Gastrocnemius medialis (tissue), 4 donors: ENCODE results near the gene YAE1. TPM values are rescaled to one million over a fixed set of nuclear protein-coding genes. Genes with fewer than 3 reads are reported as not detected.

Experiments
- ATAC-seq, 2 donors: fragments of 150-250 bp; one replicate each; pipeline ENCODE4 v1.9.1; 2016
- DNase-seq, 2 donors: peaks; one replicate each; pipeline ENCODE4 v3.0.0-alpha.2; 2019
- H3K27ac ChIP-seq, 4 donors: fragments of 200-600 bp; sonication (generic); 1 replicate in 1 of 4; 2 replicates in 3 of 4; pipeline ENCODE4 v1.5.1; 2016 to 2018; ENCODE audit warnings: mild to moderate bottlenecking in 2 of 4, moderate library complexity in 1 of 4
- H3K27me3 ChIP-seq, 3 donors: fragments of 200-600 bp; sonication (generic) in 2 of 3; 1 replicate in 1 of 3; 2 replicates in 2 of 3; pipeline versions ENCODE4 v1.5.1 to v1.6.0; 2016 to 2019; ENCODE audit warnings: mild to moderate bottlenecking in 1 of 3, moderate library complexity in 1 of 3
- H3K36me3 ChIP-seq, 2 donors: fragments of 200-600 bp; sonication (generic) in 1 of 2; one replicate each; pipeline ENCODE4 v1.5.1; 2017 to 2018
- H3K4me1 ChIP-seq, 2 donors: fragments of 200-600 bp; sonication (generic) in 1 of 2; one replicate each; pipeline ENCODE4 v1.5.1; 2016 to 2017; ENCODE audit warnings: mild to moderate bottlenecking in 2 of 2
- H3K4me3 ChIP-seq, 4 donors: fragments of 200-600 bp; sonication (generic) in 3 of 4; 1 replicate in 1 of 4; 2 replicates in 3 of 4; pipeline ENCODE4 v1.5.1; 2016 to 2019; ENCODE audit warnings: mild to moderate bottlenecking in 2 of 4
- H3K9me3 ChIP-seq, 3 donors: fragments of 200-600 bp; sonication (generic) in 2 of 3; 1 replicate in 1 of 3; 2 replicates in 2 of 3; pipeline ENCODE4 v1.5.1; 2016 to 2019
- POLR2A ChIP-seq, 2 donors: fragments of 450-650 bp; IDR thresholded peaks; one replicate each; pipeline ENCODE4 v1.6.1; 2017; ENCODE audit warnings: antibody characterized with exemption in 2 of 2, mild to moderate bottlenecking in 2 of 2, moderate library complexity in 2 of 2
- in situ Hi-C, 4 donors: fragments of 200-750 bp; cut with MboI; loops; one replicate each; pipeline versions ENCODE4 v1.15.0 to v1.8.0; 2017; ENCODE audit warnings: low sequenced_read_pairs in 4 of 4
- intact Hi-C: fragments of 100-400 bp; cut with DNase I; formaldehyde crosslinking; loops from one replicate; pipeline ENCODE4 v1.15.1; 2023; ENCODE audit warnings: low total_unique reads
- total RNA-seq, 4 donors: library from RNA; depleted of rRNA; stranded (reverse); fragments of >200 nt; gene quantifications; one replicate each; pipeline versions ENCODE4 v1.1.0 to v1.2.3, GENCODE V29; 2016
- TF ChIP-seq, protein P1 (sequence below), 5 experiments: fragments of 450-650 bp in 3 of 5; fragments of 200-600 bp in 2 of 5; sonication (generic) in 2 of 5; IDR thresholded peaks in 4 of 5; conservative IDR thresholded peaks in 1 of 5; 1 replicate in 4 of 5; 2 replicates in 1 of 5; pipeline ENCODE4 v1.5.1; 2016 to 2019; ENCODE audit warnings: antibody characterized with exemption in 5 of 5, mild to moderate bottlenecking in 3 of 5, moderate library complexity in 3 of 5

YAE1 gene
- total RNA-seq, 4 donors from 2014 or later = 4.6 to 20.2 (median 10.2) TPM

DNA sequence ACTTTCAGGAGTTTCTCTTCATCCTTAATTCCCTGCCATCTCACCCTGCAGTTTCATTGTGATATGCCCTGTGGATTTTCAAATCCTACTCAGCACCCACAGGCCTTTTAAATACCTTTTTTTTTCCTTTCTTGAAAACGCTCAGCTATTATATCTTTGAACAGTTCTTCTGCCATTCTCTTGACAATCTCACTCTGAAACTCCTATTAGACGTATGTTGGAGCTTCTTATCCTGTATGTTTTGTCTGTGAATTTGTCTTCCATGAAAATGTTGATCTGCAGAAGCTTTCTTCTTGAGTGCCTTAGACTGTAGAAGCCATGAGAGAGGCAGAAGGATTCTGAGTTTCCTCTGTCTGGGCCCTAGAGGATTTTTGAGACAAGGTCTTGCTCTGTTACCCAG lies 18.9 kb upstream of the YAE1 start:
- DNase-seq (no peak), ATAC-seq (no peak)
- H3K27me3 ChIP-seq = no peaks in the 10 kb centered on the region
- H3K27ac ChIP-seq = no peak overlapping the region
- intact Hi-C loops = no loop called here
- H3K4me1 ChIP-seq = no peaks in the 10 kb centered on the region
- no peak for TF ChIP-seq POLR2A (IDR thresholded peaks at IDR 0.05)
- TF ChIP-seq, protein P1, sequence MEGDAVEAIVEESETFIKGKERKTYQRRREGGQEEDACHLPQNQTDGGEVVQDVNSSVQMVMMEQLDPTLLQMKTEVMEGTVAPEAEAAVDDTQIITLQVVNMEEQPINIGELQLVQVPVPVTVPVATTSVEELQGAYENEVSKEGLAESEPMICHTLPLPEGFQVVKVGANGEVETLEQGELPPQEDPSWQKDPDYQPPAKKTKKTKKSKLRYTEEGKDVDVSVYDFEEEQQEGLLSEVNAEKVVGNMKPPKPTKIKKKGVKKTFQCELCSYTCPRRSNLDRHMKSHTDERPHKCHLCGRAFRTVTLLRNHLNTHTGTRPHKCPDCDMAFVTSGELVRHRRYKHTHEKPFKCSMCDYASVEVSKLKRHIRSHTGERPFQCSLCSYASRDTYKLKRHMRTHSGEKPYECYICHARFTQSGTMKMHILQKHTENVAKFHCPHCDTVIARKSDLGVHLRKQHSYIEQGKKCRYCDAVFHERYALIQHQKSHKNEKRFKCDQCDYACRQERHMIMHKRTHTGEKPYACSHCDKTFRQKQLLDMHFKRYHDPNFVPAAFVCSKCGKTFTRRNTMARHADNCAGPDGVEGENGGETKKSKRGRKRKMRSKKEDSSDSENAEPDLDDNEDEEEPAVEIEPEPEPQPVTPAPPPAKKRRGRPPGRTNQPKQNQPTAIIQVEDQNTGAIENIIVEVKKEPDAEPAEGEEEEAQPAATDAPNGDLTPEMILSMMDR (IDR thresholded peaks at IDR 0.05 in 4 of 5, conservative IDR thresholded peaks at IDR 0.05 in 1 of 5) = no peak
- in situ Hi-C loops = no loop called here
- H3K9me3 ChIP-seq = peaks cover 0 to 8% (median 5%) of the 10 kb centered on the region in 3 donors
- H3K36me3 ChIP-seq = no peaks in the 10 kb centered on the region
- no peak overlapping the region for H3K4me3 ChIP-seq

DNA sequence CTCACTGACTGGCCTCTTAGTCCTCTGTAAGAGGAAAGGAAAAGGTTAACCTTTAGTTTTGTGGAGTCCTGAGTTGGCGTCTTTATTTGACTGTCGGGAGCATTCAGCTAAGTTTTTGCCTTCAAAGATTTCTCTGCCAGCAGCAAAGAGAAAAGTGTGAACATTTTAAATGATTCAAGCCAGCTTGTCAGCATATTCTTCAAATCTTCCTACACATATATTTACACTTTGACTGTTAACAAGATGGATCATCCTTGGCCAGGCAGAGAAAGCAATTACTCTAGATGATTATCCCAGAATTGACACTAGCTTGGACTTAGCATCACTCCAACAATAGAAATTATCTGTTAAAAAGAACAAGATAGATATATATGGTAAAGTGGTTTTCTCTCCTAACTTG lies 15.8 kb upstream of the YAE1 start:
- in situ Hi-C loops = no loop called here
- no peak overlapping the region for H3K27ac ChIP-seq

DNA sequence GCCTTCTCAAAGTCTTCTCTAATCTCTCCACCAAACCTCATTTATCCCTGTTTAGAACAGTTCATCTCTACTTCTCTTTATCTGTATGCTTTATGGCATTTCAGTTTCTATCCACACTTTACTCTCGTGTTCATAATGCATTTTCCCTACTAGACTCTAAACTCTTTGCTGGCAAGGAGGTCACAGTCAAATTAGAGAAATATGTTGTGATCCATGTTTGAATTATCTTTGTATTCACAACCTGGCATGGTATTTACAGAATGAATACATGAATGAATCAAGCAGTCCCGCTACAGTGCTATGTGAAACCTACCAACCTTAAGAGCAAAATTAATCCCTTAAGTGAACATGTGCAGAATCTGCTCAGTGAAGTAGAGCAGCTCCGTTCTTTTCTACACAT lies 12.8 kb upstream of the YAE1 start:
- no peaks in the 10 kb centered on the region for H3K9me3 ChIP-seq
- in situ Hi-C loops = no loop called here
- intact Hi-C loops = no loop called here
- DNase-seq (no peak), ATAC-seq (no peak)
- no peaks in the 10 kb centered on the region for H3K36me3 ChIP-seq
- TF ChIP-seq POLR2A (IDR thresholded peaks at IDR 0.05) = no peak
- TF ChIP-seq, protein P1 (IDR thresholded peaks at IDR 0.05 in 4 of 5, conservative IDR thresholded peaks at IDR 0.05 in 1 of 5) = no peak
- no peaks in the 10 kb centered on the region for H3K4me1 ChIP-seq
- H3K27me3 ChIP-seq = no peaks in the 10 kb centered on the region
- no peak overlapping the region for H3K27ac ChIP-seq
- H3K4me3 ChIP-seq = no peak overlapping the region

More for the DNA sequence above, 15.8 kb upstream of the YAE1 start:
- no peak for DNase-seq
- Histone ChIP-seq H3K36me3 (no peaks in the 10 kb centered on the region), H3K9me3 (peaks cover 0 to 8% (median 5%) of the 10 kb centered on the region in 3 donors), H3K27me3 (no peaks in the 10 kb centered on the region), H3K4me3 (no peak overlapping the region), H3K4me1 (no peaks in the 10 kb centered on the region)
- no peak for TF ChIP-seq POLR2A (IDR thresholded peaks at IDR 0.05)
- TF ChIP-seq, protein P1 (IDR thresholded peaks at IDR 0.05 in 4 of 5, conservative IDR thresholded peaks at IDR 0.05 in 1 of 5) = no peak
- intact Hi-C loops = no loop called here
- no peak for ATAC-seq

DNA sequence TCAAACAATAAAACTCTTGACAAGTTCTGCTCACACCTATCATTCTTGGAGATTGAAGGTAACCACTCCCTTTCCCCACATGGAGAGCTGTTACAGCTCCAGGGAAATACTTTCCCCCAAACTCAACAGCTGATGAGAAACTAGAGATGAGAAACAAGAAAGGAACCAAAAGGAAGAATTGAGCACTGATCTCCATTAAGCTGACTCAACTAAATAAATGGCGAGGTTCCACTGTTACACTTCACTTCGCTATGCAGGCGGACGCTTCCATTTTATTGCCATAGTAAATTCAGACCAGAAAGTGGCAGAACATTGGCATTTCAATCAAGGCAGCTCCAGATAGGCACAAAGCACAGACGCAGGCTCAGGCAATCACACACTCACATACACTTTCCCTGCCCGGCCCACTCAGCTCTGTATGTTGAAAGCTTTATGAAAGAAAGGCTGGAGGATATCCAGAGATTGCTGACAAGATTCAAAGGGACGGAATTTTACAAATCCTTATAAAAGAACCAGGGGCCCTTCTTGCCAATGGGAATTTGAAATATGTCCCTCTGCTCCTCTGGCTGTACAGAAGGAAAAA lies 11.5 kb upstream of the YAE1 start:
- Histone ChIP-seq H3K4me1 (no peaks in the 10 kb centered on the region), H3K27ac (no peak overlapping the region), H3K4me3 (no peak overlapping the region), H3K27me3 (no peaks in the 10 kb centered on the region), H3K36me3 (no peaks in the 10 kb centered on the region), H3K9me3 (no peaks in the 10 kb centered on the region)
- in situ Hi-C loops (no loop called here), intact Hi-C loops (no loop called here)
- TF ChIP-seq, protein P1 (IDR thresholded peaks at IDR 0.05 in 4 of 5, conservative IDR thresholded peaks at IDR 0.05 in 1 of 5) = no peak
- no peak for TF ChIP-seq POLR2A (IDR thresholded peaks at IDR 0.05)
- ATAC-seq (no peak), DNase-seq (no peak)

DNA sequence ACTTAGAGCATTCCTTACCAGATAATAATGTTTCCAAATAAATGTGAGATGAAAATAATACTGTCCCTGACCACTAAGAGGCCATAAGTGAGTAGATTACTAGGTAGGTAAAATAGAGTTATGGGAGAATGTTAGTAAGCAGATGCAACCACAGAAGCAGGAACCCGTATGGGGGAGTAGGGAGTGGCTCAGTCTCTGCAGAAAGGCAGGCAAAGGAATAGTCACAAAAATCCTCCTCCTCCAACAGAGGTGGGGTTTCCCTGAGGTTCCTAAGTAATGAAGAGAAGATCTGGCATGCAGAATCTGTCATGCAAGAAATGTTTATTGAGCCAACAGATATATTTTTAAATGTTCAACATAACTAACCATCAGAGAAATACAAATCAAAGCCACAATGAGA lies 9.0 kb upstream of the YAE1 start:
- Histone ChIP-seq H3K27me3 (no peaks in the 10 kb centered on the region), H3K36me3 (no peaks in the 10 kb centered on the region), H3K4me3 (no peak overlapping the region), H3K27ac (no peak overlapping the region), H3K4me1 (no peaks in the 10 kb centered on the region), H3K9me3 (no peaks in the 10 kb centered on the region)
- intact Hi-C loops = no loop called here
- DNase-seq (no peak), ATAC-seq (no peak)
- TF ChIP-seq, protein P1 (IDR thresholded peaks at IDR 0.05 in 4 of 5, conservative IDR thresholded peaks at IDR 0.05 in 1 of 5) = no peak
- no peak for TF ChIP-seq POLR2A (IDR thresholded peaks at IDR 0.05)
- in situ Hi-C loops = no loop called here
